ENCODE measurements around the gene URM1.

DNA sequence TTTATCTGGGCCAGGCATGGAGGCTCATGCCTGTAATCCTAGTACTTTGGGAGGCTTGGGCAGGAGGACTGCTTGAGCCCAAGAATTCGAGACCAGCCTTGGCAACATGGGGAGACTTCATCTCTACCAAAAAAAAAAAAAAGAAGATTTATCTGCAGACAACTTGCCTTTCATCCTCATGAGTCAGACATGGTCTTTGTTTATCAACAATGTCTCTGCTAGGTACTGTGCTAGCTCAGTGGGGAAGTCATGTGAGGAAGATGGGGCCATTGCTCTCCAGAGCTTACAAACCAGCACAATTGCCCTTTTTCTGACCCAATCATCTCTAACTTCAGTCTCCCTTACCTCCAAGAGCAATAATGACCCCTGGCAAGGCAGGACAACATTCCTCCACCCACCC, 1.6 kb downstream of the URM1 start:
- TF ChIP-seq POLR2AphosphoS5 (IDR thresholded peaks at IDR 0.05) (no peak), POLR2A (IDR thresholded peaks at IDR 0.05) (no peak), EP300 (IDR thresholded peaks at IDR 0.05) (no peak)
- TF ChIP-seq, protein P1, sequence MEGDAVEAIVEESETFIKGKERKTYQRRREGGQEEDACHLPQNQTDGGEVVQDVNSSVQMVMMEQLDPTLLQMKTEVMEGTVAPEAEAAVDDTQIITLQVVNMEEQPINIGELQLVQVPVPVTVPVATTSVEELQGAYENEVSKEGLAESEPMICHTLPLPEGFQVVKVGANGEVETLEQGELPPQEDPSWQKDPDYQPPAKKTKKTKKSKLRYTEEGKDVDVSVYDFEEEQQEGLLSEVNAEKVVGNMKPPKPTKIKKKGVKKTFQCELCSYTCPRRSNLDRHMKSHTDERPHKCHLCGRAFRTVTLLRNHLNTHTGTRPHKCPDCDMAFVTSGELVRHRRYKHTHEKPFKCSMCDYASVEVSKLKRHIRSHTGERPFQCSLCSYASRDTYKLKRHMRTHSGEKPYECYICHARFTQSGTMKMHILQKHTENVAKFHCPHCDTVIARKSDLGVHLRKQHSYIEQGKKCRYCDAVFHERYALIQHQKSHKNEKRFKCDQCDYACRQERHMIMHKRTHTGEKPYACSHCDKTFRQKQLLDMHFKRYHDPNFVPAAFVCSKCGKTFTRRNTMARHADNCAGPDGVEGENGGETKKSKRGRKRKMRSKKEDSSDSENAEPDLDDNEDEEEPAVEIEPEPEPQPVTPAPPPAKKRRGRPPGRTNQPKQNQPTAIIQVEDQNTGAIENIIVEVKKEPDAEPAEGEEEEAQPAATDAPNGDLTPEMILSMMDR (IDR thresholded peaks at IDR 0.05): no peak
